Loucy (cell line): ENCODE results near the gene ZNF629.

ENCODE experiments used
- EZH2phosphoT487 ChIP-seq: fragments of 200-600 bp; IDR thresholded peaks from 2 replicates; pipeline ENCODE4 v1.6.1; 2018; ENCODE audit warnings: antibody characterized with exemption, mild to moderate bottlenecking, moderate library complexity, borderline replicate concordance
- TF ChIP-seq, protein P1 (sequence below): fragments of 200-600 bp; sonication (generic); conservative IDR thresholded peaks from 2 replicates; pipeline ENCODE4 v1.5.1; 2014; ENCODE audit warnings: mild to moderate bottlenecking, antibody characterized with exemption, low read length

DNA sequence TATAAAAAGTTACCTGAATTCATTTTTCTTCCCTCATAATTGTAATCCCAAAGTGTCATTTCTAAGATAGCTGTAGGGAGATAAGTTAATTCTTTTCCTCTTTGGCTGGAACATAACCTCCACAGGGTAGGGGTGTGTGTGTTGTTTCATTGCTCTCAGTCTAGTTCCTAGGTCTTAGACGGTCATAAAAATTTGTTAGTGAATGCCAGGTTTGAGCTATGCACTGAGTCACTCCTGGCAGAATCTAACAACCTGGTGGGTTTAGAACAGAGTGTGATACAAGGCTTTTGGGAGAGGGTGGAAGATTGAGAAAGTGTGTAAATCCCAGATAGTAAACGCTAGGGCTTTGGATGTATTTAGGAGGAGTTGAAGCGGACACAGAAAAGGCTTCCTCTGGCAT, 39.7 kb downstream of the ZNF629 start:
- TF ChIP-seq, protein P1, sequence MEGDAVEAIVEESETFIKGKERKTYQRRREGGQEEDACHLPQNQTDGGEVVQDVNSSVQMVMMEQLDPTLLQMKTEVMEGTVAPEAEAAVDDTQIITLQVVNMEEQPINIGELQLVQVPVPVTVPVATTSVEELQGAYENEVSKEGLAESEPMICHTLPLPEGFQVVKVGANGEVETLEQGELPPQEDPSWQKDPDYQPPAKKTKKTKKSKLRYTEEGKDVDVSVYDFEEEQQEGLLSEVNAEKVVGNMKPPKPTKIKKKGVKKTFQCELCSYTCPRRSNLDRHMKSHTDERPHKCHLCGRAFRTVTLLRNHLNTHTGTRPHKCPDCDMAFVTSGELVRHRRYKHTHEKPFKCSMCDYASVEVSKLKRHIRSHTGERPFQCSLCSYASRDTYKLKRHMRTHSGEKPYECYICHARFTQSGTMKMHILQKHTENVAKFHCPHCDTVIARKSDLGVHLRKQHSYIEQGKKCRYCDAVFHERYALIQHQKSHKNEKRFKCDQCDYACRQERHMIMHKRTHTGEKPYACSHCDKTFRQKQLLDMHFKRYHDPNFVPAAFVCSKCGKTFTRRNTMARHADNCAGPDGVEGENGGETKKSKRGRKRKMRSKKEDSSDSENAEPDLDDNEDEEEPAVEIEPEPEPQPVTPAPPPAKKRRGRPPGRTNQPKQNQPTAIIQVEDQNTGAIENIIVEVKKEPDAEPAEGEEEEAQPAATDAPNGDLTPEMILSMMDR: no peak
- no peak for TF ChIP-seq EZH2phosphoT487
